Aorta (tissue), 5 donors: Measurements from ENCODE around the gene HASPIN. TPM values are rescaled to one million over a fixed set of nuclear protein-coding genes. Genes with fewer than 3 reads are reported as not detected.

Experiments used
- ATAC-seq: fragments of 200-7000 bp; cut with Tn5 transposase; one replicate; pipeline ENCODE4 v1.9.1; 2022; ENCODE audit warnings: moderate library complexity; ENCODE audit not compliant: low FRiP score
- DNase-seq, 2 donors: peaks; one replicate each; pipeline ENCODE4 v3.0.0-alpha.2; 2020
- H3K27ac ChIP-seq, 2 donors: one replicate each; pipeline ENCODE4 v1.5.1; 2013; ENCODE audit warnings: low read length in 2 of 2, mild to moderate bottlenecking in 2 of 2, moderate library complexity in 2 of 2, control low read depth in 1 of 2, inconsistent platforms in 1 of 2, low read depth in 1 of 2
- H3K27me3 ChIP-seq, 2 donors: one replicate each; pipeline ENCODE4 v1.6.1; 2013; ENCODE audit warnings: control low read depth in 1 of 2, low read length in 1 of 2, mild to moderate bottlenecking in 1 of 2, moderate library complexity in 1 of 2; ENCODE audit not compliant: insufficient read depth in 2 of 2, control insufficient read depth in 1 of 2
- H3K36me3 ChIP-seq, 2 donors: one replicate each; pipeline ENCODE4 v1.6.1; 2013; ENCODE audit warnings: control low read depth in 1 of 2, low read length in 1 of 2, mild to moderate bottlenecking in 1 of 2; ENCODE audit not compliant: insufficient read depth in 2 of 2, control insufficient read depth in 1 of 2
- H3K4me1 ChIP-seq, 2 donors: one replicate each; pipeline ENCODE4 v1.6.1; 2013; ENCODE audit warnings: low read length in 2 of 2, control low read depth in 1 of 2, mild to moderate bottlenecking in 1 of 2, moderate library complexity in 1 of 2; ENCODE audit not compliant: insufficient read depth in 2 of 2, control insufficient read depth in 1 of 2
- H3K4me3 ChIP-seq, 2 donors: one replicate each; pipeline ENCODE4 v1.5.1; 2013; ENCODE audit warnings: low read length in 2 of 2, control low read depth in 1 of 2, mild to moderate bottlenecking in 1 of 2
- H3K9me3 ChIP-seq: one replicate; pipeline ENCODE4 v1.6.1; 2013; ENCODE audit warnings: mild to moderate bottlenecking, low read length; ENCODE audit not compliant: control insufficient read depth
- WGBS, 2 donors: extraction: QIAGEN DNeasy Blood & Tissue Kit; methylation state at CpG; one replicate each; pipeline ENCODE4 v1.1.7; 2013; 5-methylcytosine and 5-hydroxymethylcytosine counted together
- intact Hi-C, 2 donors: fragments of 100-400 bp; cut with DNase I; formaldehyde crosslinking; loops; one replicate each; pipeline versions ENCODE4 v1.14.2 to v1.15.0; 2022
- polyA plus RNA-seq, 2 donors: library from polyadenylated mRNA; stranded (reverse); fragments of 200-250 nt; gene quantifications; one replicate each; pipeline ENCODE4 v1.2.3, GENCODE V29; 2013
- total RNA-seq, 2 donors: library from RNA; stranded (reverse); fragmentation: NEBNext Ultra II Directional; extraction: Animal tissue kit (Norgen Biotek cat#: 25700); gene quantifications; one replicate each; pipeline ENCODE4 v1.2.1, GENCODE V29; 2021
- donor health status: healthy with polysubstance abuse.
- donor health status: Bipolar disorder and iron deficiency.
- donor health status: DM: no; HTN: no; CAD: no.
- donor health status: DM: no; HTN: no; CAD: no.
- donor health status: DM: yes; HTN: yes; CAD: no.

Gene HASPIN
- total and polyA plus RNA-seq, 4 donors, result 0.13 to 0.27 TPM; not detected in 2

DNA sequence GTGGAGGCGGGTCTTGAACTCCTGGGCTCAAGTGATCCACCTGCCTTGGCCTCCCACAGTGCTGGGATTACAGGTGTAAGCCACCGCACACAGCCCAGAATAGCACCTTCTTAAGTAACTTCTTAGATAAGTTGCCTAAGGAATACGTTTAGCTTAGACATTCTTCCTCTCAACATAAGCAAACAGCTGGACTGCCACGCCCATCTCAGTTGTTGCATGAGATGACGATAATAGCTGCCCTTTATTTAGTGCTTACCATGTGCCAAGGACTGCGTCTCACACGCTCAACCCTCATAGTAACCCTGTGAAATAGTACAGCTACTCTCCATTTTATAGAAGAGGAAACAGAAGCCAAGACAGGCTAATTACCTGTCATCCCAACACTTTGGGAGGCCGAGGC is 11.8 kb downstream of the HASPIN start:
- no peaks in the 10 kb centered on the region for H3K36me3 ChIP-seq
- H3K27ac ChIP-seq, result no peak overlapping the region
- no peak overlapping the region for H3K4me3 ChIP-seq
- H3K9me3 ChIP-seq, result no peaks in the 10 kb centered on the region
- 72 to 75% methylated on average over 8 of the region's 8 CpGs for WGBS, 2 donors
- no peaks in the 10 kb centered on the region for H3K4me1 ChIP-seq
- intact Hi-C loops, result loop anchor here (5.0 to 10.0 kb wide), 2 partner anchors 109 to 272 kb away; partner anchors contain the start of gene NCBP3 (in 1 of the 2)
- H3K27me3 ChIP-seq, result no peaks in the 10 kb centered on the region
- ATAC-seq (no peak), DNase-seq (no peak)

GRCh38 chr17:3738562-3739295 is 15.0 kb downstream of the HASPIN start:
- no peak overlapping the region for H3K27ac ChIP-seq
- no peaks in the 10 kb centered on the region for H3K36me3 ChIP-seq
- H3K9me3 ChIP-seq, result no peaks in the 10 kb centered on the region
- WGBS, 2 donors, result 58 to 62% methylated on average over 16 of the region's 16 CpGs
- intact Hi-C loops, result loop anchor here (5.0 to 10.0 kb wide), 2 partner anchors 106 to 269 kb away; partner anchors contain the start of gene NCBP3 (in 1 of the 2)
- H3K27me3 ChIP-seq, result no peaks in the 10 kb centered on the region
- no peak overlapping the region for H3K4me3 ChIP-seq
- no peaks in the 10 kb centered on the region for H3K4me1 ChIP-seq
- DNase-seq (no peak), ATAC-seq (no peak)

DNA sequence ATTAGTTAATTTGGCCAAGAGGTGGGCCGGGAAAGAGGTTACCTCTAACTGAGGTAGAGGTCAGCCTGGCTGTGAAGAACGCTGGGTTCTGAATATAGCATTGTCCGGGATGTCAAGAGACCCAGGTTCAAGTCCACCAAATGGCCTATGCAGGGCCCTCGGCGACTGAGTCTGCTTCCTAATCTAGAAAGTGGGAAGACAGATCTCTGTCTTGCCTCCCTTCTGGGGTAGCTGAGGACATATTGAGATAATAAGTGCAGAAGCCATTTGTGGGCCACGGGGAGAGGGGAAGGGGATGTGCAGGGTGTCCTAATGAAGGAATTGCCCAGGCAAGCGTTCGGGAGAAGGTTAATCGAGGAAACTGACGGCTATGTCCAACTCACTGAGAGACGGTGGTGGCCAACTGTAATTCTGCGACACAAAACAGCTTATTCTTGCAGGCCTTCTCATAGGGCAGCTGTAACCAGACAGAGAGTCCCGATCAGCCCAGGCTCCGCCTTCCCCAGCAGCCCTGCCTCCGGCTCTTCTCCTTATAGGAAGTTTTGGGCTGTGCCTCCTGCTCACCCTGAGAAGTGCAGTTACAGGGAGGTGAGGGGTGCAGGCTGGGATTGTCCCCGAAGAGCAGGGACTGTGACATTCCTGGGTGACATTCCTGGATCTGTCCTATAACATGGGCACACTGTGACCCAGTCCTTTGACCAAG is 15.9 kb downstream of the HASPIN start:
- H3K27me3 ChIP-seq, result no peaks in the 10 kb centered on the region

GRCh38 chr17:3740611-3741073 is 16.9 kb downstream of the HASPIN start:
- intact Hi-C loops, result no loop called here
- H3K36me3 ChIP-seq, result no peaks in the 10 kb centered on the region
- no peak overlapping the region for H3K27ac ChIP-seq
- no peak overlapping the region for H3K4me3 ChIP-seq
- no peaks in the 10 kb centered on the region for H3K4me1 ChIP-seq
- H3K27me3 ChIP-seq, result no peaks in the 10 kb centered on the region
- ATAC-seq, result no peak
- no peak for DNase-seq
- WGBS, 2 donors, result 57 to 58% methylated on average over 14 of the region's 14 CpGs
- no peaks in the 10 kb centered on the region for H3K9me3 ChIP-seq

More for the DNA sequence above, 15.9 kb downstream of the HASPIN start:
- intact Hi-C loops, result loop anchor here (5.0 to 10.0 kb wide), 2 partner anchors 105 to 268 kb away; partner anchors contain the start of gene NCBP3 (in 1 of the 2)
- H3K4me3 ChIP-seq, result no peak overlapping the region
- no peaks in the 10 kb centered on the region for H3K36me3 ChIP-seq
- no peaks in the 10 kb centered on the region for H3K4me1 ChIP-seq
- H3K9me3 ChIP-seq, result no peaks in the 10 kb centered on the region
- no peak overlapping the region for H3K27ac ChIP-seq
- WGBS, 2 donors, result 81 to 84% methylated on average over 15 to 16 of the region's 16 CpGs
- DNase-seq (no peak), ATAC-seq (no peak)

DNA sequence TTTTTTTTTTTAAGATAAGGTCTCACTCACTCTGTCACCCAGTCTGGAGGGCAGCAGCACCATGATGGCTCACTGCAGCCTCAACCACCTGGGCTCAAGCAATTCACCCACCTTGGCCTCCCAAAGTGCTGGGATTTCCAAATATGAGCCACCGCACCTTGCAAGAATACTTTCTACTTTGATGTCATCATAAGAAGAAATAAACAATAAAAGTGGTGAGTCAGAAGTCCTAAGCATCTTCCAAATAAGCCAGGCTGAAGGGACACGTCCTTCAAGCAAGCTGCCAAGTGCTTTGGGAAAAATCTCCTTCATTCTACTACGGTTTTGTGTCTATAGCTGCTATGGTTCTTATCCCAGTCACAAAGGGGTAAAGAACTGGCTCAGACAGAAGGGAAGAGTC is 20.3 kb downstream of the HASPIN start:
- Histone ChIP-seq H3K36me3 (no peaks in the 10 kb centered on the region), H3K4me3 (no peak overlapping the region), H3K4me1 (no peaks in the 10 kb centered on the region), H3K27ac (no peak overlapping the region), H3K27me3 (no peaks in the 10 kb centered on the region), H3K9me3 (no peaks in the 10 kb centered on the region)
- intact Hi-C loops, result no loop called here
- ATAC-seq (no peak), DNase-seq (no peak)
- whole genome bisulfite sequencing, 2 donors, result 57 to 69% methylated on average over 3 of the region's 3 CpGs

DNA sequence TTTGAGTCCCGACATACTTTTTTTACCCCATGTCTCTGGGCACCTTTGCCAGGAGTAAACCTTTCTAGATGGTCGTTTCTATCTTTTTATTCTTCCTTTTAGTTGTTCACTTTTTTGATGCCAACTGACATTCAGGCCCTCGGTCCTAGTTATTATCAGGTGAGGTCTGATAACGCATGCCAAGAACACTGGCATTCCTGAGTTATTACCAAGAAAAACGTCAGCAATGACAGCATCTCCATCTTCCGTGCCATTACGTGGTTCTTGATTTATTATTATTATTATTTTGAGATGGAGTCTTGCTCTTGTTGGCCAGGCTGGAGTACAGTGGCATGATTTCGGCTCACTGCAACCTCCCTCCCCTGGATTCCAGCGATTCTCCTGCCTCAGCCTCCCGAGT is 21.4 kb downstream of the HASPIN start:
- 49 to 52% methylated on average over 10 of the region's 10 CpGs for WGBS, 2 donors
- Histone ChIP-seq H3K4me1 (no peaks in the 10 kb centered on the region), H3K9me3 (no peaks in the 10 kb centered on the region), H3K27ac (no peak overlapping the region), H3K36me3 (no peaks in the 10 kb centered on the region), H3K4me3 (no peak overlapping the region), H3K27me3 (no peaks in the 10 kb centered on the region)
- no peak for DNase-seq
- ATAC-seq, result no peak
- intact Hi-C loops, result no loop called here

- Histone ChIP-seq H3K4me3 (no peak overlapping the region), H3K27me3 (no peaks in the 10 kb centered on the region), H3K9me3 (no peaks in the 10 kb centered on the region), H3K36me3 (no peaks in the 10 kb centered on the region), H3K27ac (no peak overlapping the region), H3K4me1 (no peaks in the 10 kb centered on the region)
- no peak for DNase-seq
- intact Hi-C loops, result no loop called here
- ATAC-seq, result no peak
- 87 to 89% methylated on average over 9 of the region's 9 CpGs for WGBS, 2 donors
Measured at GRCh38 chr17:3747805-3748204, 24.1 kb downstream of the HASPIN start.

DNA sequence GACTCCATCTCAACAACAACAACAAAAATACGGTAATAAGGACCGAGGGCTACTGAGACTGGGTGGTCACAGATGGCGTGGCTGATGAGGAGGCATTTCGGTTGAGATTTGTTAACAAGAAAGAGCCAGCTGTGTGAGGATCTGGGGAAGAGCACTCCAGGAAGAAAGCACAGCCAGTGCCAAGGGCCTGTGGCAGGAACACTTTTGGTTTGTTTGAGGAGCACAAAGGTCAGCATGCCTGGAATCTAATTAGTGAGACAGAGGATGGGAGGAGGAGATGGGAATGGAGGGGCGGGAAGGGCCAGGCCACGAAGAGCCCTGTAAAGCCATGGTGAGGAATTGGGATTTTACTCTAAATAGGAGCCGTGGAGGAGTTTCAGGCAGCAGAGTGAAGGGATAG is 24.9 kb downstream of the HASPIN start:
- no peaks in the 10 kb centered on the region for H3K36me3 ChIP-seq
- ATAC-seq (no peak), DNase-seq (no peak)
- no peaks in the 10 kb centered on the region for H3K9me3 ChIP-seq
- WGBS, 2 donors, result 83 to 88% methylated on average over 7 of the region's 7 CpGs
- no peaks in the 10 kb centered on the region for H3K4me1 ChIP-seq
- no peak overlapping the region for H3K4me3 ChIP-seq
- intact Hi-C loops, result no loop called here
- no peak overlapping the region for H3K27ac ChIP-seq
- no peaks in the 10 kb centered on the region for H3K27me3 ChIP-seq
